ENCODE measurements around the gene CSH1.
"Not testable (repeated sequence)": the region's sequence is repeated elsewhere in the genome, so short reads cannot be mapped to it uniquely, and the experiment has no call there.

Gene CSH1

GRCh38 chr17:63898899-63899798 lies 2.8 kb upstream of the CSH1 start:
- not testable (repeated sequence) for DNase-seq

GRCh38 chr17:63894821-63895220 lies 1.6 kb downstream of the CSH1 start:
- DNase-seq, result not testable (repeated sequence)

- DNase-seq, result peak; percentile 48
Measured at GRCh38 chr17:63894021-63894420, 2.4 kb downstream of the CSH1 start.

- DNase-seq, result peak; percentile 62
Measured at GRCh38 chr17:63892316-63893037, 3.9 kb downstream of the CSH1 start.

GRCh38 chr17:63889026-63889848 lies 7.1 kb downstream of the CSH1 start:
- peak; percentile 84 for DNase-seq

GRCh38 chr17:63885119-63885518 lies 11.3 kb downstream of the CSH1 start:
- peak; percentile 21 for DNase-seq

GRCh38 chr17:63882626-63883126 lies 13.7 kb downstream of the CSH1 start:
- not testable (repeated sequence) for DNase-seq

- DNase-seq, result peak; percentile 88
Measured at GRCh38 chr17:63881935-63882601, 14.3 kb downstream of the CSH1 start, which contains the start of gene GH2. Gene GH2, minus strand, starts transcription at chr17:63881944. Its CDS starts 143 bp downstream, at chr17:63881801.

- peak; percentile 93 for DNase-seq
Measured at GRCh38 chr17:63881337-63881736, 15.0 kb downstream of the CSH1 start.

- DNase-seq, result no peak
Measured at GRCh38 chr17:63880706-63881105, 15.7 kb downstream of the CSH1 start.

- DNase-seq, result not testable (repeated sequence)
Measured at GRCh38 chr17:63878413-63878812, 18.0 kb downstream of the CSH1 start.

- DNase-seq, result not testable (repeated sequence)
Measured at GRCh38 chr17:63874693-63875092, 21.7 kb downstream of the CSH1 start.

- DNase-seq, result not testable (repeated sequence)
Measured at GRCh38 chr17:63874061-63874626, 22.2 kb downstream of the CSH1 start.

- not testable (repeated sequence) for DNase-seq
Measured at GRCh38 chr17:63873577-63873976, 22.8 kb downstream of the CSH1 start, which contains the start of gene CSH2. Gene CSH2, minus strand, starts transcription at chr17:63873677. Its CDS starts 63 bp downstream, at chr17:63873614.

GRCh38 chr17:63871646-63872365 lies 24.6 kb downstream of the CSH1 start:
- not testable (repeated sequence) for DNase-seq

GRCh38 chr17:63870292-63870665 lies 26.1 kb downstream of the CSH1 start:
- DNase-seq, result not testable (repeated sequence)

- peak; percentile 82 for DNase-seq
Measured at GRCh38 chr17:63869491-63870291, 26.7 kb downstream of the CSH1 start.

- peak; percentile 66 for DNase-seq
Measured at GRCh38 chr17:63866625-63867024, 29.7 kb downstream of the CSH1 start.

GRCh38 chr17:63859257-63859656 lies 37.1 kb downstream of the CSH1 start:
- no peak for DNase-seq

GRCh38 chr17:63856425-63856824 lies 39.9 kb downstream of the CSH1 start:
- DNase-seq, result not testable (repeated sequence)
